Measurements from ENCODE around the gene FILIP1L. TPM values are rescaled to one million over a fixed set of nuclear protein-coding genes. Genes with fewer than 3 reads are reported as not detected.

The FILIP1L gene
- total RNA-seq, 1 experiment from 2014 or later: 0.07 TPM

DNA sequence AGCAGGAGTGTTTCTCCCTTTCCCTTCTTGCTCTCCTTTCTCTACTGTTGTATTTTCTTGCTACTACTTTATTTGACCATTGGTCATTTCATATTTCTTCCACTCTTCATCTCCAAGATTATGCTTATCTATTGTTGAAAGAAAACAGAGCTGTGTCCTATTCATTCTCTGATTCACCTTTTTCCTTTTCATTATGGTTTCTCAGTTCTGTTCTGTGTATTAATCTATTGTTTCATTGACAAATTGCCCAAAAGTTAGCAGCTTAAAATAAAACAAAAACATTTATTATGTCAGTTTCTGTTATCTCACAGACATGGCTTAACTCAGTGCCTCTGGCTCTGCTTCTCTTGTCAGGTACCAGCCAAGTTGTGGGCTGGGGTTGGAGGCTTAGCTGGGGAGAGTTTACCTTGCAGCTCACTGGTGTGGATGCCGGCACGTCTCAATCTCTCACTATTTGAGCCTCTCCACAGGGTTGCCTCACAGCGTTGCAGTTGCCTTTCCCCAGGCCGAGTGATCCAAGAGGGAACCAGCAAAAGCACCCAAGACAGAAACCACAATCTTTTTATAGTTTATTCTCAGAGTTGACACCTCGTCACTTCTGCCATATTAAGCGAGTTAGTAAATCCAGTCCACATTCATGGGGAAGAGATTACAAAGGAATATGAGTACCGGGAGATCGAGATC, 36.9 kb upstream of the FILIP1L start:
- Histone ChIP-seq H2BK5ac (ENCODE audit: insufficient read length, low read length) (no peak overlapping the region), H3K9ac (ENCODE audit: extremely low read depth, insufficient read length, low read length) (no peak overlapping the region), H3K79me1 (ENCODE audit: insufficient read depth, low read depth, low read length, poor library complexity, severe bottlenecking) (no peaks in the 10 kb centered on the region), H2BK12ac (ENCODE audit: insufficient read length, low read depth, low read length) (no peak overlapping the region), H3K56ac (ENCODE audit: insufficient read length, low read depth, low read length) (no peak overlapping the region), H3K9me3 (ENCODE audit: control insufficient read depth, low read depth, low read length) (no peaks in the 10 kb centered on the region), H3K4me1 (ENCODE audit: insufficient read depth, low read length) (no peaks in the 10 kb centered on the region), H3K27me3 (ENCODE audit: insufficient read depth, low read length) (no peaks in the 10 kb centered on the region), H3K18ac (ENCODE audit: insufficient read length, low read depth, low read length) (no peak overlapping the region), H3K79me2 (ENCODE audit: insufficient read depth, low read length) (no peaks in the 10 kb centered on the region), H4K8ac (replicated peaks; ENCODE audit: insufficient read length, low read depth, low read length) (no peak overlapping the region), H3K23ac (ENCODE audit: insufficient read length, low read depth, low read length) (no peak overlapping the region), H2BK20ac (ENCODE audit: low read depth, low read length, poor library complexity, severe bottlenecking) (no peak overlapping the region), H3T11ph (ENCODE audit: low read length) (no peak overlapping the region), H2BK15ac (ENCODE audit: low read depth, low read length) (no peak overlapping the region), H4K20me1 (ENCODE audit: control insufficient read depth, insufficient read depth, insufficient read length) (no peaks in the 10 kb centered on the region), H3K4ac (ENCODE audit: low read depth, low read length) (no peak overlapping the region), H4K91ac (ENCODE audit: insufficient read length, low read depth, low read length) (no peak overlapping the region), H3K14ac (ENCODE audit: insufficient read depth, low read length) (no peak overlapping the region), H3K4me2 (ENCODE audit: insufficient read depth, insufficient read length, low read length) (no peak overlapping the region), H3K27ac (ENCODE audit: insufficient read length, low read depth, low read length) (no peak overlapping the region), H2AFZ (ENCODE audit: low read length) (no peak overlapping the region), H2BK120ac (ENCODE audit: low read depth, low read length, poor library complexity, severe bottlenecking) (no peak overlapping the region), H4K5ac (ENCODE audit: insufficient read length, low read depth, low read length) (no peak overlapping the region), H2AK5ac (ENCODE audit: insufficient read length, low read length) (no peak overlapping the region), H3K23me2 (ENCODE audit: insufficient read length, low read depth, low read length, poor library complexity, severe bottlenecking) (no peaks in the 10 kb centered on the region)
- H3K36me3 Mint-ChIP-seq (ENCODE audit: insufficient read depth in 1 of 3, low read depth in 3 of 3): peaks cover 12 to 18% (median 14%) of the 10 kb centered on the region in 3 experiments
- no peak for DNase-seq
- H3K9me3 Mint-ChIP-seq: peaks cover 9 to 10% of the 10 kb centered on the region in 2 experiments; a peak in 4 of 5 replicates
- no peak for TF ChIP-seq CTCF (conservative IDR thresholded peaks at IDR 0.05)
- H3K4me3 Mint-ChIP-seq: no peak overlapping the region
- peaks cover 5 to 7% of the 10 kb centered on the region in 2 experiments for H3K4me1 Mint-ChIP-seq
- no CpG with 5 or more reads among the region's 8 CpGs for WGBS (ENCODE audit: extremely low coverage, insufficient read length, low lambda C conversion rate)
- peak overlapping the region in 1 of 3 experiments; percentile 1; a peak in 1 of 7 replicates for H3K27ac Mint-ChIP-seq
- no peaks in the 10 kb centered on the region for H3K27me3 Mint-ChIP-seq (ENCODE audit: low read depth)
